SH-SY5Y (cell line): ENCODE measurements around the gene VSIG1.

Experiments used
- GATA2 ChIP-seq: IDR thresholded peaks from 2 replicates; pipeline ENCODE4 v1.6.1; 2011; ENCODE audit warnings: mild to moderate bottlenecking, low read depth, low read length
- GATA3 ChIP-seq: IDR thresholded peaks from 2 replicates; pipeline ENCODE4 v1.6.1; 2011; ENCODE audit warnings: low read depth, mild to moderate bottlenecking, low read length, moderate library complexity

The VSIG1 gene

GRCh38 chrX:108044554-108045256, at the start of gene VSIG1:
VSIG1 (plus strand) TSS chrX:108045065; CDS start chrX:108045131, 66 bp downstream.
- no peak for TF ChIP-seq GATA3
- no peak for TF ChIP-seq GATA2

- TF ChIP-seq GATA2 (no peak), GATA3 (no peak)
These were observed 48.7 kb upstream of the VSIG1 start for GRCh38 chrX:107996124-107996523.

- TF ChIP-seq GATA3 (no peak), GATA2 (no peak)
These were observed 44.1 kb upstream of the VSIG1 start for GRCh38 chrX:108000751-108001150.

DNA sequence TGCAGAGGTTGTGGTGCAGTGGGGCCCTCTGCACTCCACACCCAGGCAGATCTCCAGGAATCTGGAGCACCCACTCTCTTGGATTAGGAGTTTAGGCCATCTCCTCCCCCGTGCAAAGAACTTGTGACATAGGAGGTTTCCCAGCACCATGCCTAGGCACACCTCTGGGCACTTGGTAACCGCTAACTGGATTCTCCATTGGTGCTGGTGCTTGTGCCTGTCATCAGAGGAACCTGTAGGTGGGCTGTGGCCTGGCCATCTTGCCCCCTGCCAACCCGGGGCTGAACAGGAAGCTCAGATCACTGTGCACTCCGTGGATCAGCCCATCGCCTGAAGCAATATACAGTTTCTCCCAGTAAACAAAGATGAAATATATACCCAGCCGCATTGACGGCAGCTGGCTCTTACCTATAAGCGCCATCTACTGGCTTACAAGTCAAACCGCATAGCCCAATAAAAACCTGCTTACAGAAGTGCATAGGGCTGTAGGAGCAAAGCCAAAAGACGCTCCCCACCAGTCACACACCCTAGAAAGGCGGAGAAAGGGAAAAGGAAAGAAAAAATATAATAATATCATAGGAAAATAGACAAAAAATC, 43.5 kb upstream of the VSIG1 start:
- TF ChIP-seq GATA3 = no peak
- no peak for TF ChIP-seq GATA2

- no peak for TF ChIP-seq GATA2
- TF ChIP-seq GATA3 = no peak
These were observed 26.0 kb upstream of the VSIG1 start for GRCh38 chrX:108018656-108019381.

DNA sequence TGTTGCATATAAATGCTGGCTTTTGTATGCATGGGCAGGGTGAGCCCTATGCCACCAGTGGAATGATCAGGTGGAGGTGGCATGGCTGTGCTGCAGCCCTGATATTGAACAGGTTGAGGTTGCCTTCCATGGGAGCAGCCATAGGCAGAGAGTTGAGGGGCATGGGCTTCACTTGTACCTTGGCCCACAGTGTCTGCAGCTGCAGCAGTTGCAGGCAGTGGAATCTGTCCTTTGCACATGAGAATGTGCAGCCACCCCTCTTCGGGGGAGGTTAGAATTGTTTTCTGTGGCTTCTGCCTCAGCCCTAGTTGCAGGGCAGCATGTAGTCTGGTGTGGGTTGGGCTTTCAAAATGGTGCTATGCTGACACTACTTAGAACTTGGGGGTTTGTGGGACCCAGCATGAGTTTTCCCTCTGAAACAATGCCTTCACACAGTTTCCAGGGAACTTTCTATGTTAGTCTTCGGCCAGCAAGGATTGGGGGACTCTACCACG, 25.4 kb upstream of the VSIG1 start:
- no peak for TF ChIP-seq GATA3
- TF ChIP-seq GATA2 = no peak

- no peak for TF ChIP-seq GATA2
- no peak for TF ChIP-seq GATA3
These were observed 24.2 kb upstream of the VSIG1 start for GRCh38 chrX:108020631-108021030.

DNA sequence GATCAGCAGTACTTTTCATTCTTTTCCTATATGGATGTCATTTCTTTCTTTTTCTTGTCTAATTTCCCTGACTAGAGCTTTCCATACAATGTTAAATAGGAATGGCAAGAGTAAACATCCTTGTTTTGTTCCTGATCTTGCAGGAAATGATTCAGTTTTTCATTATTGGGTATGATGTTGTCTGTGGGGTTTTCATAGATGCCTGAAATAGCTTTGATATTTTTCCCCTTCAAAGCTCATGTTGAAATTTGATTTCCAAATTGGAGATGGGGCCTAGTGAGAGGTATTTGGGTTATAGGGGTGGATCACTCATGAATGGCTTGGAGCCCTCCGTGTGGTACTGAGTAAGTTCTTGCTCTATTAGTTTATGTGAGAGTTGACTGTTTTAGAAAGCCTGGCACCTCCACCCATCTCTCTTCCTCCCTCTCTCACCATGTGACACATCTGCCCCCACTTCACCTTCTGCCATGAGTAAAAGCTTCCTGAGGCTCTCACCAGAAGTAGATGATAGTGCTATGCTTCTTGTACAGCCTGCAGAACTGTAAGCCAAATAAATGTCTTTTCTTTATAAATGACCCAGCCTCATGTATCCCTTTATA, 22.3 kb upstream of the VSIG1 start:
- TF ChIP-seq GATA3 (no peak), GATA2 (no peak)

DNA sequence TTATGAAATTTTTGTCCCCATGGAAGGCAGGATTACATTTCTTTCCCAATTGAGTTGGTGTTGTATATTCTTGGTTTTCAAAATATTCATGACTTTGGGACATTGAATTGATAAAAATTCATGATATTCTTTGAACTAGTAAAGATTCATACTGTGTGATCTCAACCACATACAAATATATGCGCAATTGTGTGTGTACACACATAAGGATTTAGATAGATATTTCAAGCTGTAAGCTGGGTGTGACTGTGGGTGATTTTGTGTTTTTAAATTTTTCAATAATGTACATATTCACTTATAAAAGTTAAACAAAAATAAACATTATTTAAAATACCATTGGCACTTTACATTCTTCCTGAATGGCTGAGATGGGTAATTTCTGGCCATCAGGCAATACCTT, 19.5 kb upstream of the VSIG1 start:
- TF ChIP-seq GATA3 (no peak), GATA2 (no peak)

DNA sequence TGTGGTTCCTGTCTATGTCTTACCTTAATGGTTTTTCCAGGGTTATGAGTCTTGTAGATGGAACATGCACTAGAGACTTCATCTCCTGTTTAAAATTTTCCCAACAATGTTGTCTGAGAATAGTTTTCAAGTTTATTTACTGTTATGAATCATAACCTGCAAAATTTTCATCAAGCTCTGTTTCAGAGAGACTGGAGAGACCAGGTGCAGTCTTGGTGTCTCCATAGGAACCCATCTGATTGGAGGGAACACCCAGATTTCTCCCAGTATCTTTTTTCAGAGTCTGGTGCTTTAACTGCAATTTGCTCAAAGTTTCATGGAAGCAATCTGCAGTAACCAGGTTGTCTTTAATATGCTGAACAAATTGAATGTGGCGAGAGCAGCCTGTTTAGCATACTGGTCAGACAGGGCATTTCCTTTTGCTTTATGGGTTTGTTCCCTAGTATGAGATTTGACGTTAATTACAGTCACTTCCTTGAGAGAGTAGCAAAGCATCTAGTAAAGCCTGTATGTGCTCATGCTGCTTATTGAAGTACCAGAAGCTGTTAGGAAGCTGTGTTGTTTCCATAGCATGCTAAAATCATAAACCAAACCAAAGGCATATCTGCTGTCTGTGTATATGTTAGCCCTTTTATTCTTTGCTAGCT, 18.8 kb upstream of the VSIG1 start:
- no peak for TF ChIP-seq GATA2
- no peak for TF ChIP-seq GATA3

GRCh38 chrX:108028854-108029253, 16.0 kb upstream of the VSIG1 start:
- TF ChIP-seq GATA3 (no peak), GATA2 (no peak)

DNA sequence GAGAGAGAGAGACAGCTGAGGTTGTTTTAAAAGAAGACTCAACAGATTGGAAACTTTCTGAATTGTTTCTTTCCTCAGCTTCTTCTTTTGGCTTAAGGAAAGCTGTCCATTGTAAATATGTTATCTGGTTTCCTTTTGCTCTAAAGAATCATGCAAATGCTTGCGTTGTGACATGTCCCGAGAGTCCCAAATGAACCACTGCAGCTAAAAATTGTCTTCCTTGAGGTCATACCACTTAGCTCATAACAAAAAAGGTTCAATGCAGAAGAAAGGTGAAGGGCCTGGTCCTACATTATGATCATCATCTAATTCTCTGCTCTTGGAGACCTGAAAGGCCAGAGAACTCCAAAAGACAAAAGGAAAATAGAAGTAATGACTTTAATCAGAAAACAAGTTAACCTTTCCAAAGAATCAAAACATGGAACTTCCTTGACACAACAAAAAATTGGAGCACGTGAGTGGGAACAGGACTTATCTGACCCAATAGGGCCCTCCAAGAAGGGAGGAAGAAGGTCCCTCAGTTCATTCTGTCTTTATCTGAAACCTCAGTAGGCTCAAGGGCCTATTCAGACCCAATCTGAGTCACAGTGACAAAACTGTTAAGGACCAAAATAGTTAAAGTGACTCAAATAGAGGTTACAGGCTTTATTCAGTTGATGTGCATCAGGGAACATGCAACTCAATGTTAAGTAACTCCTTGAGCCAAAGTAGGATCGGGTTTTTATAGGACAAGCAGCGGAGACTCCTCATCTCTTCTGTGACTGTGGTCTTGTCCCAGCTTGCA, 14.7 kb upstream of the VSIG1 start:
- TF ChIP-seq GATA3 = no peak
- no peak for TF ChIP-seq GATA2

DNA sequence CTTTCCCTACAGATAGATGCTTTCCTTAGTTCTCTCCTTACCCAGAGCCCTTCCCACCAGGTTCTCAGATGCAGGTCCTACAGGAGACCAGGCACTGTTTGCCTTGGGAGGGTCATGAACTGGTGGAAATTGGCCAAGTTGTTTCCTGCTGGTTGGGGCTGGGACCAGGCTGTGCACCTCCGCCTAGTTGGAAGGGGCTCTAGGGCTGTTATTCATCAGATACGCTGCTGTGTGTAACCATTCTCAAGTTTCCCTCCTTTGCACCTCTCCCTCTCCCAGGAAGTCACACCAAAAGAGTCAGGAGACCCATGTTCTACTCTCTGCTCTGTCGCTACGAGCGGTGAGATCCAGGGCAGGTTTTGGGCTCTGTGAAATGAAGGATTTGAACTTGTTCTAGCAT, 11.9 kb upstream of the VSIG1 start:
- TF ChIP-seq GATA3 (no peak), GATA2 (no peak)
